Measurements from ENCODE around the gene COL5A1.

The COL5A1 gene

DNA sequence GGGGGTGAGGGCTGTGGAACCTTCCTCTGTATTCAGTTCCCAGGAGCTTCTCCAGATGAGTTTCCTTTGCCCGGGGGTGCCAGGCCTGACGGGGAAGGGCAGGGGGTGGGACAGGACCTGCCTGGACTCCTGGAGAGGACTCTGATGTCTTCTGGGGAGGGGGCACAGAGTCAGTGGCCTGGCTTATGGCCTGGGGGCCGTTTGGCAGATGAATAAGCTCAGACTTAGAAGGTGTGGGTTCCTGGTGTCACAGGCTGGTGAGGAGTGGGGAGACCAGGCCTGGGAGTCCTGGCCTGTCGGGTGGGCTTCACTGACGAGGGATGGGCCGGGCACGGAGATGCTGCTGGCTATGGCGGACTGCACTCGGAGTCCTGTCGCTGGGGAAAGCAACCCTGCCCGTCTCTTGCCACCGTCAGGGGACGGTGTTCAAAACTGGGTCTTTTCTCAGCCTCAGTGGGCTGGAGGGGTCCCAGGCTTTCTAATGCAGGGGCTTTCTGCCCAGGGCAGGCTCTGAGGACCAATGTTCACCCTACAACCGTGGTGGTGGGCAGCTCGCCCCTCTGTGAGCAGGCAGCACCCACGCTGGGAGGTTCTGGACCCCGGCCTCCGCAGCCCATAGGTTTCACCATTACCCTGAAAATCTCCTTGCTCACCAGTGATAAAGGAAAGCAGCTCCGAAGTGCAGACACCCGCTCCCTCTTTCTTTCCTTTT is 16.2 kb downstream of the COL5A1 start:
- DNase-seq (ENCODE audit: low read depth): no peak
- TF ChIP-seq CTCF (IDR thresholded peaks at IDR 0.05; ENCODE audit: control insufficient read depth, extremely low read depth, insufficient read depth): no peak
- no peak overlapping the region for H3K4me3 ChIP-seq (ENCODE audit: low read depth, low read length)

- no peak for DNase-seq (ENCODE audit: low read depth)
- no peak for TF ChIP-seq CTCF (IDR thresholded peaks at IDR 0.05; ENCODE audit: control insufficient read depth, extremely low read depth, insufficient read depth)
- H3K4me3 ChIP-seq (ENCODE audit: low read depth, low read length): no peak overlapping the region
Measured at GRCh38 chr9:134658378-134658955, 16.9 kb downstream of the COL5A1 start.

DNA sequence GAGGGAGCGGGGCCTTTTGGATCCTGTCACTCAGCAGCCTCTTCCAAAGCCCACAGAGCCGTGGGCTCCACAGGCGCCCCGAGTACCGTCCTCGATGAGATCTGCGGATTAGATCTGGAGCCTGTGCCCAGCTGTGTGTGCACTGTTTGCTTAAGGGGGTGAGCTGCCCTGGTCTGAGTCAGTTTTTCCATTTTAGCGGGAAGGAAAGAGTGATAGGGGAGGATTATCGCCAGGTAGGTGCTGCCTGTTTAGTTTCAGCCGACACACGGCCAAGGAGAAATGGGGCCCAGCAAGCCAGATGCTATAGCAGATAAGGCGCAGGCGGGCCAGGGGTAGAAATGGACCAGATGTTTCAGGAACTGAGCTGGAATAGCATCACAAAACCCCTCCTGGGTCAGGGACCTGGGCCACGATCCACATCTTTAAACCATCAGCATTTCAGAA is 18.1 kb downstream of the COL5A1 start:
- no peak overlapping the region for H3K4me3 ChIP-seq (ENCODE audit: low read depth, low read length)
- no peak for TF ChIP-seq CTCF (IDR thresholded peaks at IDR 0.05; ENCODE audit: control insufficient read depth, extremely low read depth, insufficient read depth)
- no peak for DNase-seq (ENCODE audit: low read depth)

DNA sequence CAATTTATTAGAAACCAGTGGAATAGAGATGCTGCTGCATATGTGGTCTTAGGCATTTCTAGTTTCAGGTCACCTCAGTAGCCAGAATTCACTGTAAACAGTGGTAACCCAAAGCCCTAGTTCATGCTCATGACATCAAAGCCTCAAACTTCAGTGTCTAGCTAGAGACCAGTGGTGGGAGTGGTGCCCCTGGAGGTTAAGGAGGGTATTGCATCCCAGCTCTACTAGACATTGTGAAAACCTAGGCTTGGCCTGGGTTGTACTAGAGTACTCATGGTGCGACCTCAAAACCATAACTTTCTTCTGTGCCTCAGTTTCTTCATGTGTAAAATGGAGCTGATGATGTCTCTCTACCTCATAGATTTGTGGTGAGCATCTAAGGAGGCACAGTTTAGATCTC is 18.8 kb downstream of the COL5A1 start:
- TF ChIP-seq CTCF (IDR thresholded peaks at IDR 0.05; ENCODE audit: control insufficient read depth, extremely low read depth, insufficient read depth): no peak
- DNase-seq (ENCODE audit: low read depth): no peak

DNA sequence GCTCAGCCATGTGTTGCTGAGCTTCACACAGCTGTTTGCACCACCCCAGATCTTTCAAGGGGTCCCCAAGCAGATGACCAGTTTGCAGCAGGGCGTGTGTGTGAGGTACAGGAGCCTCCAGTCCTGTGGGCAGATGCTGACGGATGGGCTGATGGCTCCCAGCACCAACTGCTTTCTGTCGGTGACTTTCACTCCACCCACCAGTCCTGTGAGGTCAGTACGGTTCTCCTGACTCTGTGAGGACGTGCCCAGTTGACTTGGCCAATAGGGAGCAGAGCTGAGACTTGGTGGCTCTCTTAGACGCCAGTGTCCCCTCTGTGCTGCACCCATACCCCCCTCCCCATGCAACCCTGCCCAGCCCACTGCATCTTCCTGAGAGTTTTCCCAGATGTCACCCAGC is 19.7 kb downstream of the COL5A1 start:
- no peak for DNase-seq (ENCODE audit: low read depth)
- TF ChIP-seq CTCF (IDR thresholded peaks at IDR 0.05; ENCODE audit: control insufficient read depth, extremely low read depth, insufficient read depth): no peak

More for the DNA sequence above, 18.8 kb downstream of the COL5A1 start:
- H3K4me3 ChIP-seq (ENCODE audit: low read depth, low read length): no peak overlapping the region

DNA sequence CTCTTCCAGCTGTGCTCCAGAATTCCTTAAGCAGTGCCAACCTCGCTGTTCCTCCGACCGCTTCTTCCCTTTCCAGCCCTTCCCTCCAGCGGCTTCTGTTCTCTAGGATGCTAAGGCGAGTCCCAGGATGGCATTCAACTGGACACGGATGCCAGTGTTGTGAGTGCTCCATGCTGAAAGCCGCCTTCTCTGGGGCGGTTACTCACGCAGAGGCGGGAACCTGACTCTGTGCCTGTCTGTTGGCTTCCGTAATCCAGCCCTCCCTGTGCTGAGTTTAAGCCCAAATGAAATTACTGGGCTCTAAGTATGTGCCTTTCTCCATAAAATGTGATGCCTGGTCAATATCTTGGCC is 20.2 kb downstream of the COL5A1 start:
- no peak for TF ChIP-seq CTCF (IDR thresholded peaks at IDR 0.05; ENCODE audit: control insufficient read depth, extremely low read depth, insufficient read depth)
- DNase-seq (ENCODE audit: low read depth): no peak
- H3K4me3 ChIP-seq (ENCODE audit: low read depth, low read length): no peak overlapping the region

More for the DNA sequence above, 19.7 kb downstream of the COL5A1 start:
- H3K4me3 ChIP-seq (ENCODE audit: low read depth, low read length): no peak overlapping the region

Data from LNCaP clone FGC (cell line).